ENCODE data around the gene GCNT1. TPM values are rescaled to one million over a fixed set of nuclear protein-coding genes. Genes with fewer than 3 reads are reported as not detected.

The GCNT1 gene
- total RNA-seq, 1 experiment from 2014 or later, result 0.28 TPM

DNA sequence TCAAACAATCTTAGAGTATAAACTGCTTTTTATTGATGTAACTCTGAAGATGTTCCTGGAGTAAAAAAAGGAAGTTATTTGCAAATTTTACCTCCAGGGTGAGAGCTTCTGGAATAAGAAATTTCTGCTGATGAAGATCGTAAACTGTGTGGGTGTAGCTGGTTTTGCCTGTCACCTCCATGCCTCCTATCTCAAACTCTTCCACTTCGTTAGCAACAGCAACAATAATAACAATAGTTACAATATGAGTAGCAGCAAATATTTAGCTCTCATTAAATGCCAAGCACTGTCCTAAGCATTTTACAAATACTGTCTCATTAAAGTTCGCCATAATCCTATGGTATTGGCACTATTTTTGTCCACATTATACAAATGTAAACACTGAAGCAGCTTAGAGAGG lies 57.9 kb downstream of the GCNT1 start:
- H3K4me3 ChIP-seq (ENCODE audit: low read depth in 2 of 2, low read length in 2 of 2), result no peak overlapping the region
- no peak for ATAC-seq
- no peak overlapping the region for H3K27ac ChIP-seq (ENCODE audit: low read length)
- H3K9me3 ChIP-seq (ENCODE audit: control insufficient read depth, insufficient read depth, low read depth, low read length), result no peaks in the 10 kb centered on the region
- ChIA-PET CTCF (no interaction called here), POLR2A (no interaction called here)
- DNase-seq (ENCODE audit: low read depth, low spot score), result no peak
- TF ChIP-seq TCF7L2 (IDR thresholded peaks at IDR 0.05; ENCODE audit: low read depth, low read length), result no peak
- no peak for TF ChIP-seq CTCF (IDR thresholded peaks at IDR 0.05)
- no peak for TF ChIP-seq SIN3A (IDR thresholded peaks at IDR 0.05; ENCODE audit: borderline replicate concordance, insufficient read depth, low read depth, low read length)
- TF ChIP-seq REST (IDR thresholded peaks at IDR 0.05; ENCODE audit: insufficient read depth in 1 of 2, low read depth in 2 of 2, low read length in 1 of 2), result no peak
- TF ChIP-seq POLR2AphosphoS5 (IDR thresholded peaks at IDR 0.05; ENCODE audit: low read depth, low read length), result no peak
- no peaks in the 10 kb centered on the region for H3K4me1 ChIP-seq (ENCODE audit: control insufficient read depth, insufficient read depth, low read length)
- no peaks in the 10 kb centered on the region for H3K27me3 ChIP-seq (ENCODE audit: control insufficient read depth, insufficient read depth, low read length)
- no peaks in the 10 kb centered on the region for H3K36me3 ChIP-seq (ENCODE audit: control insufficient read depth, insufficient read depth, low read length)
- in situ Hi-C loops (cut with HindIII; ENCODE audit: low pct_unique_long_range_greater_than_20kb, low sequenced_read_pairs) (no loop called here), intact Hi-C loops (cut with micrococcal nuclease; ENCODE audit: unreplicated experiment) (no loop called here)
- BruUV-seq (replicated peaks), result no TSS peak

- DNase-seq (ENCODE audit: low read depth, low spot score), result no peak
- POLR2A ChIA-PET, result no interaction called here
These were observed 60.3 kb downstream of the GCNT1 start for GRCh38 chr9:76519075-76519835.

More at GRCh38 chr9:76519075-76519835, 60.3 kb downstream of the GCNT1 start:
- Histone ChIP-seq H3K4me3 (ENCODE audit: low read depth in 2 of 2, low read length in 2 of 2) (no peak overlapping the region), H3K4me1 (ENCODE audit: control insufficient read depth, insufficient read depth, low read length) (no peaks in the 10 kb centered on the region), H3K9me3 (ENCODE audit: control insufficient read depth, insufficient read depth, low read depth, low read length) (no peaks in the 10 kb centered on the region), H3K27me3 (ENCODE audit: control insufficient read depth, insufficient read depth, low read length) (no peaks in the 10 kb centered on the region), H3K27ac (ENCODE audit: low read length) (no peak overlapping the region), H3K36me3 (ENCODE audit: control insufficient read depth, insufficient read depth, low read length) (no peaks in the 10 kb centered on the region)
- in situ Hi-C loops (cut with HindIII; ENCODE audit: low pct_unique_long_range_greater_than_20kb, low sequenced_read_pairs) (no loop called here), intact Hi-C loops (cut with micrococcal nuclease; ENCODE audit: unreplicated experiment) (no loop called here)
- CTCF ChIA-PET, result no interaction called here
- ATAC-seq, result no peak
- no peak for TF ChIP-seq REST (IDR thresholded peaks at IDR 0.05; ENCODE audit: insufficient read depth in 1 of 2, low read depth in 2 of 2, low read length in 1 of 2)
- TF ChIP-seq CTCF (IDR thresholded peaks at IDR 0.05), result no peak
- TF ChIP-seq SIN3A (IDR thresholded peaks at IDR 0.05; ENCODE audit: borderline replicate concordance, insufficient read depth, low read depth, low read length), result no peak
- TF ChIP-seq POLR2AphosphoS5 (IDR thresholded peaks at IDR 0.05; ENCODE audit: low read depth, low read length), result no peak
- TF ChIP-seq TCF7L2 (IDR thresholded peaks at IDR 0.05; ENCODE audit: low read depth, low read length), result no peak
- no TSS peak for BruUV-seq (replicated peaks)

Data from Panc1 (cell line).